ENCODE results near the gene KIRREL1.

Gene KIRREL1

DNA sequence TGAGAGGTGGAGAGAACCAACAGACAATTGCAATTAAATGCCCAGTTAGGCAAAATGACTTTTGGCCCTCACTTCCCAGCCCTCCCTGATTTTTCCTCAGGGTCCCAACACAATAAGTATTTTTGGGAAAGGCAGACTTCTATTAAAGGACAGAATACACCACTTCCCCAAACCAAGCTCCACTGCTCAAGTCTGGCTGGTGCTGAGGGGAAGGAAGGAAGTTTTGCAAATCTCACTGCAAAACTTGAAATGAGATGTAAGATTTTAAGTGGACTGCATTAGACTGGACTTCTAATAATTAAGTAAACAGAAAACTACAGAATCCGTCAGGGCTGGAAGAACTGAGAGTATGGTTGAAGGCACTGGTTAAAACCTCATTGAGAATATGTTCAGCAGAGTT lies 155.0 kb downstream of the KIRREL1 start:
- Histone ChIP-seq H3K4me1 (ENCODE audit: insufficient read depth, insufficient read length) (no peaks in the 10 kb centered on the region), H3K27me3 (ENCODE audit: insufficient read depth, insufficient read length) (no peaks in the 10 kb centered on the region), H3K9ac (ENCODE audit: insufficient read length, low read depth) (no peak overlapping the region), H3K4me3 (ENCODE audit: insufficient read length, low read depth) (no peak overlapping the region), H3K9me3 (ENCODE audit: insufficient read depth, low read length) (peaks cover 4% of the 10 kb centered on the region; the same call in 1 of the 2 replicates), H3K36me3 (ENCODE audit: insufficient read depth, insufficient read length, low read length) (no peaks in the 10 kb centered on the region)
- no peak for DNase-seq (ENCODE audit: low read depth, low spot score)
- TF ChIP-seq SUZ12 (IDR thresholded peaks at IDR 0.05; ENCODE audit: extremely low read depth, insufficient read depth, insufficient read length), result no peak
- TF ChIP-seq YY1 (IDR thresholded peaks at IDR 0.05; ENCODE audit: insufficient read depth, insufficient read length), result no peak
- no peak for TF ChIP-seq ZNF274 (IDR thresholded peaks at IDR 0.05; ENCODE audit: low read depth, low read length)

DNA sequence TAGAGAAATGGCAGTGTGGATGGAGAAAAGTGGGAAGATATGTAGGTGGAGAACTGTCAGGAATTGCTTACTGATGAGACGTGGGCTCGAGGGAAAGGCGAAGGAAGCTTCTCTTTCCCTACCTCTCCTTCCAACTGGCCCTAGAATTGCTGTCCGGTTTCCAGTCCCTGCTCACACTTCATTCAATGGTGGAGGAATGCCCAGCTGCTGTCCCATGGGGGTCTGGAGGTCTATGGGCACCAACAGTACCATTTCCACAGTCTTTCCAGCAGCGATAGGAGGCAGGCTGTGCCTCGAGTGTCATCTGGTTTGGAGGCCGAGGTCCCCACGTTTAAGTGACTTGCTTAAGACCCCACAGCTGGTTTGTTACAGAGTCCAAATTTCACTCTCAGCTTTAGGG lies 155.7 kb downstream of the KIRREL1 start:
- no peak for DNase-seq (ENCODE audit: low read depth, low spot score)
- TF ChIP-seq SUZ12 (IDR thresholded peaks at IDR 0.05; ENCODE audit: extremely low read depth, insufficient read depth, insufficient read length), result no peak
- TF ChIP-seq ZNF274 (IDR thresholded peaks at IDR 0.05; ENCODE audit: low read depth, low read length), result no peak
- no peak for TF ChIP-seq YY1 (IDR thresholded peaks at IDR 0.05; ENCODE audit: insufficient read depth, insufficient read length)
- Histone ChIP-seq H3K4me1 (ENCODE audit: insufficient read depth, insufficient read length) (no peaks in the 10 kb centered on the region), H3K9me3 (ENCODE audit: insufficient read depth, low read length) (peaks cover 4% of the 10 kb centered on the region; the same call in 1 of the 2 replicates), H3K9ac (ENCODE audit: insufficient read length, low read depth) (peak overlapping the region; percentile 53), H3K36me3 (ENCODE audit: insufficient read depth, insufficient read length, low read length) (no peaks in the 10 kb centered on the region), H3K27me3 (ENCODE audit: insufficient read depth, insufficient read length) (no peaks in the 10 kb centered on the region), H3K4me3 (ENCODE audit: insufficient read length, low read depth) (peak overlapping the region; percentile 32)

Measured in NT2/D1 (cell line).